Measurements from ENCODE around the gene REV1. TPM values are rescaled to one million over a fixed set of nuclear protein-coding genes. Genes with fewer than 3 reads are reported as not detected.

The REV1 gene
- 40.2 TPM for total RNA-seq (ENCODE audit: unreplicated experiment)
- long read RNA-seq, partial matches to known transcripts: 12 of 12 reads
- long read RNA-seq, other reads (novel, unspliced or antisense): 0 of 12 reads

DNA sequence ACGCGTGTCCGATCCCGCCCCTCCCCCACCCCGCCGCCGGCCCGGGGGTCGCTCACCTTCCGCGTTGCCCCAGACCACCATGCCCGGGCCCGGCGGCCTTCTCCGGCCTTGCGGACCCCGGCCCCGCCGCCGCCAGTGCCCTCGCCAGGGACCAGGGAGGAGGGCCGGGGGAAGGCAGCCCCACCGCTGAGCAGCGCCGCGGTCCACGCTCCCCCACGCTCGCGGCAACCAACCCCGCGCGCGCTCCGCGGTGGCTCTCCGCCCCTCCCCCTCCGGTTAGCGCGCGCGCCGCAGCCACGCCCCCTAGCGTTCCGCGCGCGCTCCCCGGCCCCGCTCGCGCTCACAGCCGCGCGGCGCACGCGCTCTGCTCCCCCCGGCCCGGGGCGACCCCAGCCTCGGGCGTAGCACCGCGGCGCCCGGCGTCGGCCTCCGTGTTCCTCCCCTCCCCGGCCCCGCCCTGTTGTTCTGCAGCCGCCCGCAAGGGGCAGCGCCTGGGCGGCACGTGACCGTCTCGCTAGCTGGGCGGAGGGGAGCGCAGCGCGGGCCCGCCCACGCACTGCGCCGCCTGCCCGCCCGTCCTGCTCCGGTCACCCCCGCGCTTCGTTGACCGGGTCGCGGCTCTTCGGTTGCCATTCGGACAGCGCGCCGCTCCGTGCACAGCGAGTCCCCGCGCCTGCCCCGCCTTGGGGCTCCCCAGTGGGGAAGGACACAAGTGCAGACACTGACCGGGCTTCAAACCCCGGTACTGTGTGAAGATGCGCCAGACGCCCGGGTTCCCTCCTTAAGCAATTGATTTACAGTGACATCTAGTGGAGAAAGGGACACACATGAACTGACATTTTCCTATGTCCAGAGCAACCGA is at the start of gene REV1:
REV1 (minus strand) TSS at position 257 of the 862 bp plus-strand sequence. CDS start 25,042 bp downstream, outside the sequence.
- H3K9me3 Mint-ChIP-seq (ENCODE audit: unreplicated experiment): no peaks in the 10 kb centered on the region
- H3K4me1 Mint-ChIP-seq (ENCODE audit: unreplicated experiment): peaks cover 20% of the 10 kb centered on the region
- TF ChIP-seq, protein P1, sequence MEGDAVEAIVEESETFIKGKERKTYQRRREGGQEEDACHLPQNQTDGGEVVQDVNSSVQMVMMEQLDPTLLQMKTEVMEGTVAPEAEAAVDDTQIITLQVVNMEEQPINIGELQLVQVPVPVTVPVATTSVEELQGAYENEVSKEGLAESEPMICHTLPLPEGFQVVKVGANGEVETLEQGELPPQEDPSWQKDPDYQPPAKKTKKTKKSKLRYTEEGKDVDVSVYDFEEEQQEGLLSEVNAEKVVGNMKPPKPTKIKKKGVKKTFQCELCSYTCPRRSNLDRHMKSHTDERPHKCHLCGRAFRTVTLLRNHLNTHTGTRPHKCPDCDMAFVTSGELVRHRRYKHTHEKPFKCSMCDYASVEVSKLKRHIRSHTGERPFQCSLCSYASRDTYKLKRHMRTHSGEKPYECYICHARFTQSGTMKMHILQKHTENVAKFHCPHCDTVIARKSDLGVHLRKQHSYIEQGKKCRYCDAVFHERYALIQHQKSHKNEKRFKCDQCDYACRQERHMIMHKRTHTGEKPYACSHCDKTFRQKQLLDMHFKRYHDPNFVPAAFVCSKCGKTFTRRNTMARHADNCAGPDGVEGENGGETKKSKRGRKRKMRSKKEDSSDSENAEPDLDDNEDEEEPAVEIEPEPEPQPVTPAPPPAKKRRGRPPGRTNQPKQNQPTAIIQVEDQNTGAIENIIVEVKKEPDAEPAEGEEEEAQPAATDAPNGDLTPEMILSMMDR (IDR thresholded peaks at IDR 0.05; ENCODE audit: unreplicated experiment): peak; percentile 84
- peak within 1 kb of the TSS; percentile 97 for H3K27ac Mint-ChIP-seq (ENCODE audit: unreplicated experiment)
- peak; percentile 99 for DNase-seq (ENCODE audit: low spot score)
- peaks cover 10% of the 10 kb centered on the region for H3K27me3 Mint-ChIP-seq (ENCODE audit: unreplicated experiment)
- H3K36me3 Mint-ChIP-seq (ENCODE audit: low read depth, unreplicated experiment): peaks cover 11% of the 10 kb centered on the region
- peak within 1 kb of the TSS; percentile 98 for H3K4me3 Mint-ChIP-seq (ENCODE audit: unreplicated experiment)

GRCh38 chr2:99537910-99538485 is 48.2 kb upstream of the REV1 start:
- DNase-seq (ENCODE audit: low spot score): no peak
- Mint-ChIP-seq H3K27ac (ENCODE audit: unreplicated experiment) (no peak overlapping the region), H3K27me3 (ENCODE audit: unreplicated experiment) (peaks cover 2% of the 10 kb centered on the region), H3K9me3 (ENCODE audit: unreplicated experiment) (no peaks in the 10 kb centered on the region), H3K4me3 (ENCODE audit: unreplicated experiment) (no peak overlapping the region), H3K4me1 (ENCODE audit: unreplicated experiment) (no peaks in the 10 kb centered on the region), H3K36me3 (ENCODE audit: low read depth, unreplicated experiment) (no peaks in the 10 kb centered on the region)
- TF ChIP-seq, protein P1 (IDR thresholded peaks at IDR 0.05; ENCODE audit: unreplicated experiment): no peak

- H3K9me3 Mint-ChIP-seq (ENCODE audit: unreplicated experiment): no peaks in the 10 kb centered on the region
- H3K4me3 Mint-ChIP-seq (ENCODE audit: unreplicated experiment): no peak overlapping the region
- no peak for DNase-seq (ENCODE audit: low spot score)
- no peaks in the 10 kb centered on the region for H3K36me3 Mint-ChIP-seq (ENCODE audit: low read depth, unreplicated experiment)
- TF ChIP-seq, protein P1 (IDR thresholded peaks at IDR 0.05; ENCODE audit: unreplicated experiment): no peak
- H3K4me1 Mint-ChIP-seq (ENCODE audit: unreplicated experiment): no peaks in the 10 kb centered on the region
- peaks cover 2% of the 10 kb centered on the region for H3K27me3 Mint-ChIP-seq (ENCODE audit: unreplicated experiment)
- no peak overlapping the region for H3K27ac Mint-ChIP-seq (ENCODE audit: unreplicated experiment)
These were observed 34.2 kb upstream of the REV1 start for GRCh38 chr2:99524056-99524455.

GRCh38 chr2:99522157-99522556 is 32.3 kb upstream of the REV1 start:
- no peak overlapping the region for H3K27ac Mint-ChIP-seq (ENCODE audit: unreplicated experiment)
- no peak for DNase-seq (ENCODE audit: low spot score)
- peaks cover 4% of the 10 kb centered on the region for H3K27me3 Mint-ChIP-seq (ENCODE audit: unreplicated experiment)

More at GRCh38 chr2:99522157-99522556, 32.3 kb upstream of the REV1 start:
- no peaks in the 10 kb centered on the region for H3K9me3 Mint-ChIP-seq (ENCODE audit: unreplicated experiment)
- no peaks in the 10 kb centered on the region for H3K36me3 Mint-ChIP-seq (ENCODE audit: low read depth, unreplicated experiment)
- no peaks in the 10 kb centered on the region for H3K4me1 Mint-ChIP-seq (ENCODE audit: unreplicated experiment)
- no peak overlapping the region for H3K4me3 Mint-ChIP-seq (ENCODE audit: unreplicated experiment)
- TF ChIP-seq, protein P1 (IDR thresholded peaks at IDR 0.05; ENCODE audit: unreplicated experiment): no peak
